Measurements from ENCODE around the gene DMRTA1. TPM values are rescaled to one million over a fixed set of nuclear protein-coding genes. Genes with fewer than 3 reads are reported as not detected.

The DMRTA1 gene
- total and polyA plus RNA-seq, 2 of the 13 experiments (the other 11 are each of a cell fraction or from before 2014, with no cell fraction given): 0.13 to 0.16 TPM

- DNase-seq (ENCODE audit: low spot score): no peak
- Histone ChIP-seq H3K27ac (ENCODE audit: extremely low read length, insufficient read depth, low read length) (no peak overlapping the region), H4K20me1 (ENCODE audit: insufficient read depth, low read length) (no peaks in the 10 kb centered on the region), H3K4me2 (ENCODE audit: low read depth, low read length) (no peak overlapping the region), H3K27me3 (ENCODE audit: control insufficient read depth in 1 of 2, insufficient read depth in 2 of 2, low read length in 2 of 2) (no peaks in the 10 kb centered on the region), H3K4me3 (replicated peaks in 1 of 3; ENCODE audit: insufficient read depth in 1 of 3, low read depth in 2 of 3, low read length in 3 of 3) (no peak overlapping the region), H3K4me1 (ENCODE audit: insufficient read depth, low read length) (no peaks in the 10 kb centered on the region), H3K9ac (ENCODE audit: insufficient read depth, low read depth, low read length) (no peak overlapping the region), H3K9me3 (ENCODE audit: low read length) (no peaks in the 10 kb centered on the region), H3K79me2 (ENCODE audit: insufficient read depth, low read length) (no peaks in the 10 kb centered on the region), H2AFZ (ENCODE audit: low read length) (no peak overlapping the region), H3K36me3 (replicated peaks in 1 of 2; ENCODE audit: control insufficient read depth in 1 of 2, insufficient read depth in 2 of 2, low read length in 2 of 2) (no peaks in the 10 kb centered on the region)
- no TSS peak for BruUV-seq (replicated peaks)
- ChIA-PET POLR2A (no interaction called here), CTCF (ENCODE audit: low intra/inter-chr PET ratio, low total read pairs) (no interaction called here)
- intact Hi-C loops (cut with micrococcal nuclease; ENCODE audit: unreplicated experiment): no loop called here
- WGBS (ENCODE audit: low lambda C conversion rate): 2% methylated on average over 1 of the region's 1 CpG
- no peak for ATAC-seq
- no peak for FAIRE-seq
- in situ Hi-C loops (cut with HindIII; ENCODE audit: extremely low pct_ligation_motif_present, low pct_unique_long_range_greater_than_20kb): no loop called here
- no peak for TF ChIP-seq FOXC1 (CRISPR knock-in tag; IDR thresholded peaks at IDR 0.05; ENCODE audit: borderline replicate concordance)
- TF ChIP-seq FOXP1 (IDR thresholded peaks at IDR 0.05): no peak
- no peak for TF ChIP-seq FOXP1 (CRISPR knock-in tag; IDR thresholded peaks at IDR 0.05)
- no peak for TF ChIP-seq ZSCAN25 (CRISPR knock-in tag; IDR thresholded peaks at IDR 0.05)
- TF ChIP-seq RAD51 (IDR thresholded peaks at IDR 0.05; ENCODE audit: borderline replicate concordance): no peak
- TF ChIP-seq ZNF230 (CRISPR knock-in tag; IDR thresholded peaks at IDR 0.05): no peak
- no peak for TF ChIP-seq ZBTB7A (CRISPR knock-in tag; IDR thresholded peaks at IDR 0.05)
- no peak for TF ChIP-seq CENPT (CRISPR knock-in tag; IDR thresholded peaks at IDR 0.05; ENCODE audit: low read depth)
- TF ChIP-seq ZNF839 (CRISPR knock-in tag; IDR thresholded peaks at IDR 0.05; ENCODE audit: borderline replicate concordance): no peak
- TF ChIP-seq ZNF770 (CRISPR knock-in tag; IDR thresholded peaks at IDR 0.05): no peak
- TF ChIP-seq ARID5B (CRISPR knock-in tag; IDR thresholded peaks at IDR 0.05): no peak
- TF ChIP-seq ZNF432 (CRISPR knock-in tag; IDR thresholded peaks at IDR 0.05; ENCODE audit: borderline replicate concordance): no peak
- TF ChIP-seq ZFY (CRISPR knock-in tag; IDR thresholded peaks at IDR 0.05): no peak
- TF ChIP-seq, protein P1, sequence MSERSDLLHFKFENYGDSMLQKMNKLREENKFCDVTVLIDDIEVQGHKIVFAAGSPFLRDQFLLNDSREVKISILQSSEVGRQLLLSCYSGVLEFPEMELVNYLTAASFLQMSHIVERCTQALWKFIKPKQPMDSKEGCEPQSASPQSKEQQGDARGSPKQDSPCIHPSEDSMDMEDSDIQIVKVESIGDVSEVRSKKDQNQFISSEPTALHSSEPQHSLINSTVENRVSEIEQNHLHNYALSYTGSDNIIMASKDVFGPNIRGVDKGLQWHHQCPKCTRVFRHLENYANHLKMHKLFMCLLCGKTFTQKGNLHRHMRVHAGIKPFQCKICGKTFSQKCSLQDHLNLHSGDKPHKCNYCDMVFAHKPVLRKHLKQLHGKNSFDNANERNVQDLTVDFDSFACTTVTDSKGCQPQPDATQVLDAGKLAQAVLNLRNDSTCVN (CRISPR knock-in tag; IDR thresholded peaks at IDR 0.05; ENCODE audit: borderline replicate concordance): no peak
- no peak for TF ChIP-seq ZBTB4 (CRISPR knock-in tag; IDR thresholded peaks at IDR 0.05; ENCODE audit: borderline replicate concordance)
- no peak for TF ChIP-seq ZNF841 (CRISPR knock-in tag; IDR thresholded peaks at IDR 0.05; ENCODE audit: borderline replicate concordance)
Observed at GRCh38 chr9:22423566-22423965, 23.1 kb upstream of the DMRTA1 start.

Data from HepG2 (cell line).